ENCODE measurements around the gene EIPR1. TPM values are rescaled to one million over a fixed set of nuclear protein-coding genes. Genes with fewer than 3 reads are reported as not detected.

The EIPR1 gene
- polyA plus RNA-seq, 1 donor (not counting 4 experiments of a cell fraction or from before 2014, with no cell fraction given): 44.3 TPM

DNA sequence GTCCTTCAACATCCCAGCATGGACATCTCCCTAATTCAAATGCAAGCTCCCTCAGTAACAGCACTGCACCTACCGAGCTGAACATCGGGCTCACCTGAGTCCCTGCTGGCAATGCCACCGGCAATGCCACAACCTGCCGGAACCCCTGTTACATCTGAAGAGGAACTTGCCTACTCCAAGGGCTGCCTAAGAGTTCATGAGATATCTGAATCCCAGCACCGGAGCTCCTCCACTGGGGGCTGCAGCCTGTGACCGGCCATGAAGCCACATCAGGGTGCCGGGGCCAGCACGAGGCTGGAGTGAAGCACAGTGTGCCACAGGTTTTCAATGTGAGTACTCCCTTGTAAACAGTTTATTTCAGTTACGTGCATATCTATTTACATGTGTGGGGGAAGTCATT, 152.9 kb downstream of the EIPR1 start:
- Histone ChIP-seq H3K4me1 (ENCODE audit: control insufficient read depth, extremely low read depth, insufficient read depth, low read length) (no peaks in the 10 kb centered on the region), H3K4me3 (ENCODE audit: control insufficient read depth in 2 of 3, extremely low read depth in 1 of 3, insufficient read depth in 2 of 3, low read depth in 1 of 3, low read length in 3 of 3) (no peak overlapping the region), H3K27ac (ENCODE audit: control insufficient read depth, insufficient read depth, low read length) (no peak overlapping the region), H3K79me2 (ENCODE audit: control insufficient read depth, insufficient read depth, low read length) (peaks cover 9% of the 10 kb centered on the region), H3K4me2 (ENCODE audit: control insufficient read depth, extremely low read depth, insufficient read depth, low read depth, low read length) (no peak overlapping the region), H3K36me3 (ENCODE audit: control insufficient read depth in 2 of 2, extremely low read depth in 1 of 2, insufficient read depth in 2 of 2, low read length in 2 of 2) (no peaks in the 10 kb centered on the region), H2AFZ (ENCODE audit: control insufficient read depth, low read length) (no peak overlapping the region), H3K9me1 (ENCODE audit: control insufficient read depth, extremely low read depth, insufficient read depth, low read length) (no peaks in the 10 kb centered on the region), H3K9ac (ENCODE audit: control insufficient read depth, extremely low read depth, insufficient read depth, low read length) (no peak overlapping the region), H3K9me3 (ENCODE audit: control insufficient read depth, low read depth, low read length) (peaks cover 4% of the 10 kb centered on the region), H4K20me1 (ENCODE audit: control insufficient read depth, extremely low read depth, insufficient read depth, low read length) (no peaks in the 10 kb centered on the region), H3K27me3 (ENCODE audit: control insufficient read depth, extremely low read depth, insufficient read depth, low read length) (no peaks in the 10 kb centered on the region)
- dilution Hi-C loops (cut with MboI; ENCODE audit: extremely low pct_ligation_motif_present, low sequenced_read_pairs): no loop called here
- no peak for FAIRE-seq
- TF ChIP-seq, protein P1, sequence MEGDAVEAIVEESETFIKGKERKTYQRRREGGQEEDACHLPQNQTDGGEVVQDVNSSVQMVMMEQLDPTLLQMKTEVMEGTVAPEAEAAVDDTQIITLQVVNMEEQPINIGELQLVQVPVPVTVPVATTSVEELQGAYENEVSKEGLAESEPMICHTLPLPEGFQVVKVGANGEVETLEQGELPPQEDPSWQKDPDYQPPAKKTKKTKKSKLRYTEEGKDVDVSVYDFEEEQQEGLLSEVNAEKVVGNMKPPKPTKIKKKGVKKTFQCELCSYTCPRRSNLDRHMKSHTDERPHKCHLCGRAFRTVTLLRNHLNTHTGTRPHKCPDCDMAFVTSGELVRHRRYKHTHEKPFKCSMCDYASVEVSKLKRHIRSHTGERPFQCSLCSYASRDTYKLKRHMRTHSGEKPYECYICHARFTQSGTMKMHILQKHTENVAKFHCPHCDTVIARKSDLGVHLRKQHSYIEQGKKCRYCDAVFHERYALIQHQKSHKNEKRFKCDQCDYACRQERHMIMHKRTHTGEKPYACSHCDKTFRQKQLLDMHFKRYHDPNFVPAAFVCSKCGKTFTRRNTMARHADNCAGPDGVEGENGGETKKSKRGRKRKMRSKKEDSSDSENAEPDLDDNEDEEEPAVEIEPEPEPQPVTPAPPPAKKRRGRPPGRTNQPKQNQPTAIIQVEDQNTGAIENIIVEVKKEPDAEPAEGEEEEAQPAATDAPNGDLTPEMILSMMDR (optimal IDR thresholded peaks at IDR 0.05 in 1 of 3, IDR thresholded peaks at IDR 0.05 in 1 of 3, conservative IDR thresholded peaks at IDR 0.05 in 1 of 3; ENCODE audit: extremely low read depth in 1 of 3, insufficient read depth in 2 of 3, low read length in 3 of 3): no peak
- no peak for TF ChIP-seq EZH2 (IDR thresholded peaks at IDR 0.05; ENCODE audit: low read length)
- no peak for DNase-seq (ENCODE audit: low read depth, low spot score)

DNA sequence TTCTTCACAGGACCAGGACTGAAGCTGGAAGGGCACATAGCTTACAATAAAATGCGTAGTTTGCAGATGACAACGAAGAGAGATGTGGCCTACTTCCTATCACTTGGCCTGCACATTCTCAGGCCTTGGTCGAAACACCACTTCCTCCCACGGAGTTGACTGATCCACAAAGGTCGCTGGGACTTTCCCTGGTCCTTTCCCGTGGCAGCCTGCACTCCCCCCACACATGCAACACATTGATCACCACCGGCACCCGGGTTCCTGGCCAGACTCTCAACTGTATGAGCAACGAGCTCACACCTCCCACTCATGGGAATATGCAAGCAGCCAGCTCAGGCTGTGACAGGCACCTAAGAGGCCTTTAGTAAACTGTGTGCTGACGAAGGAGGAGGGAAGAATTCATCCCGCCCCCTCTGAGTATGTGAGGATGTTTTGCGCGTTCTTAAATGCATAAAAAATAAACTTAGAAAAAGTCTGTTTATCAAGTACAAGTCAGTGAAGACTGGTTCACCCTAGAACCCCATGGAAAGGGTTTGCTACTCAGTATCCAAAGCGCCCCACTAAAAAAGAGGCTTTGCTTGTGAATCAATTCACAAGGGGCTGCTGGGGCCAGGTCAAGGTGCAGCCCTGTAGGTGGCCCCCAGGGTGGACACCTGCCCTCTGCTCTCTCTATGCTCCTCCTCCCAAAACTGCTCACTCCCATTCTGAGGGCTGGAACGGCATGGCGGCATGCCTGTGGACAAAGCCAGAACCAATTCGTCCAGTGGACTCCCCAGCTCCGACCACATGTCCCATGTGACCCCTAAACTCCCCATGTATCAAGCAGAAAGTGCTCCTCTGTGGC, 154.3 kb downstream of the EIPR1 start:
- peaks cover 9% of the 10 kb centered on the region for H3K79me2 ChIP-seq (ENCODE audit: control insufficient read depth, insufficient read depth, low read length)
- DNase-seq (ENCODE audit: low read depth, low spot score): no peak
- no peak overlapping the region for H2AFZ ChIP-seq (ENCODE audit: control insufficient read depth, low read length)
- peaks cover 4% of the 10 kb centered on the region for H3K9me3 ChIP-seq (ENCODE audit: control insufficient read depth, low read depth, low read length)
- no peak overlapping the region for H3K9ac ChIP-seq (ENCODE audit: control insufficient read depth, extremely low read depth, insufficient read depth, low read length)
- no peak overlapping the region for H3K4me3 ChIP-seq (ENCODE audit: control insufficient read depth in 2 of 3, extremely low read depth in 1 of 3, insufficient read depth in 2 of 3, low read depth in 1 of 3, low read length in 3 of 3)
- no peaks in the 10 kb centered on the region for H3K4me1 ChIP-seq (ENCODE audit: control insufficient read depth, extremely low read depth, insufficient read depth, low read length)
- H3K9me1 ChIP-seq (ENCODE audit: control insufficient read depth, extremely low read depth, insufficient read depth, low read length): no peaks in the 10 kb centered on the region
- no peak for FAIRE-seq
- no peak overlapping the region for H3K27ac ChIP-seq (ENCODE audit: control insufficient read depth, insufficient read depth, low read length)
- no peaks in the 10 kb centered on the region for H3K27me3 ChIP-seq (ENCODE audit: control insufficient read depth, extremely low read depth, insufficient read depth, low read length)
- H3K36me3 ChIP-seq (ENCODE audit: control insufficient read depth in 2 of 2, extremely low read depth in 1 of 2, insufficient read depth in 2 of 2, low read length in 2 of 2): no peaks in the 10 kb centered on the region
- no peaks in the 10 kb centered on the region for H4K20me1 ChIP-seq (ENCODE audit: control insufficient read depth, extremely low read depth, insufficient read depth, low read length)
- dilution Hi-C loops (cut with MboI; ENCODE audit: extremely low pct_ligation_motif_present, low sequenced_read_pairs): no loop called here
- TF ChIP-seq, protein P1 (optimal IDR thresholded peaks at IDR 0.05 in 1 of 3, IDR thresholded peaks at IDR 0.05 in 1 of 3, conservative IDR thresholded peaks at IDR 0.05 in 1 of 3; ENCODE audit: extremely low read depth in 1 of 3, insufficient read depth in 2 of 3, low read length in 3 of 3): no peak
- no peak for TF ChIP-seq EZH2 (IDR thresholded peaks at IDR 0.05; ENCODE audit: low read length)
- H3K4me2 ChIP-seq (ENCODE audit: control insufficient read depth, extremely low read depth, insufficient read depth, low read depth, low read length): no peak overlapping the region
